Transverse colon (tissue), 3 donors: ENCODE data around the gene DGKD.

Experiments used
- CTCF ChIP-seq, 5 experiments: fragments of 200-600 bp in 3 of 5; fragments of 450-650 bp in 2 of 5; sonication (generic) in 3 of 5; IDR thresholded peaks; 1 replicate in 2 of 5; 2 replicates in 3 of 5; pipeline ENCODE4 v1.5.1; 2016 to 2017; ENCODE audit warnings: antibody characterized with exemption in 5 of 5, inconsistent platforms in 3 of 5, mild to moderate bottlenecking in 2 of 5, moderate library complexity in 1 of 5
- POLR2A ChIP-seq: fragments of 450-650 bp; IDR thresholded peaks from one replicate; pipeline ENCODE4 v1.6.1; 2016; ENCODE audit warnings: antibody characterized with exemption, mild to moderate bottlenecking, moderate library complexity

GRCh38 chr2:233373316-233373715, 19.0 kb downstream of the DGKD start:
- no peak for TF ChIP-seq CTCF (IDR thresholded peaks at IDR 0.05)
- no peak for TF ChIP-seq POLR2A
